HG02973 (cell line): Measurements from ENCODE around the gene PTPRN2.

Experiments
- ATAC-seq: cut with Tn5 transposase; IDR thresholded peaks from one replicate; pipeline ENCODE4 v1.9.1; 2021; ENCODE audit warnings: moderate library complexity; ENCODE audit not compliant: unreplicated experiment

Gene PTPRN2

GRCh38 chr7:157616426-157616825 lies 971.2 kb downstream of the PTPRN2 start:
- ATAC-seq, result no peak

DNA sequence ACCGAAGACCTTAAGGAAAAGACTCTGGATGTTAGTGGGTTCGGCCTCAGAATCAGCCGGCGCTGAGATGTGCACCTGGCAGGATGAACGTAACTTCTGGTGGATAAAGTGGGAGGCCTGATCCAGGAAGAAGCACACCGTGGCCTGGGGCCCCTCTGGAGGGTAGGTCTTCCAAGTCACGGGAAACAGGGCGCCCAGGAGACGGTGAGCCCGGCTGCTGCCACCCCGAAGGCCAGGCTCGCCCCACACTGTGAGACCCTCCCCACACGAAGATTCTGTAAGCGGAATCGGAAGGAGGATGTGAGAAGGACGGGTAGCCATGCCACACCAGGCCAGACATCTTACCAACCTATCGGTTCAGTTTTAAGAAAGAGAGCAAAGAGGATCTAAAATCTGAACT lies 971.8 kb downstream of the PTPRN2 start:
- no peak for ATAC-seq

GRCh38 chr7:157615101-157615817 lies 972.4 kb downstream of the PTPRN2 start:
- ATAC-seq, result no peak

DNA sequence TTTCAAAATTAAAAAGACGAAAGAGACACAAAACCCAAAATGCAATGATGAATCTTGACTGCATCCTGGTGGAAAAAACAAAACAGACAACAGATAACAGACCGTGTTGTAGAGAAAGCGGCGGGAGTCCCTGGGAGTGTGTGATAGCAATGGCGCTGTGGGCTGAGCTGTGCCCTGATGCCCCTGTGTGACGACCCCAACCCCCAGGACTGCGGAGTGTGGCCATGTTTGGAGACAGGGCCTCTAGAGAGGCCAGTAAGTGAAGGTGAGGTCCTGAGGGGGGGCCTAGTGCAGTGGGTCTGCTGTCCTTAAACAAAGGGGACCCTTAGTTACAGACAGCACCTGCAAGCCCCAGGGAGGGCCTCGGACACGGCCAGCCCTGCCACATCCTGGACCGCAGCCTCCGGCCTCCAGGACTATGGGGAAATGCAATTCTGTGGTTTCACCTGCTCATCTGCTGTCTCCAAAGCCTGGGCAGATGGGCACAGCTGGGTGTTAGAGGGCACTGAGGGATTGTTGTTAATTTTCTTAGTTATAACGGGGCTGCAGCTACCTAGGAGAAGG lies 973.1 kb downstream of the PTPRN2 start:
- no peak for ATAC-seq

- ATAC-seq, result no peak
Measured at GRCh38 chr7:157613575-157614322, 973.9 kb downstream of the PTPRN2 start.

- ATAC-seq, result peak; percentile 39
Measured at GRCh38 chr7:157612664-157613561, 974.7 kb downstream of the PTPRN2 start.

DNA sequence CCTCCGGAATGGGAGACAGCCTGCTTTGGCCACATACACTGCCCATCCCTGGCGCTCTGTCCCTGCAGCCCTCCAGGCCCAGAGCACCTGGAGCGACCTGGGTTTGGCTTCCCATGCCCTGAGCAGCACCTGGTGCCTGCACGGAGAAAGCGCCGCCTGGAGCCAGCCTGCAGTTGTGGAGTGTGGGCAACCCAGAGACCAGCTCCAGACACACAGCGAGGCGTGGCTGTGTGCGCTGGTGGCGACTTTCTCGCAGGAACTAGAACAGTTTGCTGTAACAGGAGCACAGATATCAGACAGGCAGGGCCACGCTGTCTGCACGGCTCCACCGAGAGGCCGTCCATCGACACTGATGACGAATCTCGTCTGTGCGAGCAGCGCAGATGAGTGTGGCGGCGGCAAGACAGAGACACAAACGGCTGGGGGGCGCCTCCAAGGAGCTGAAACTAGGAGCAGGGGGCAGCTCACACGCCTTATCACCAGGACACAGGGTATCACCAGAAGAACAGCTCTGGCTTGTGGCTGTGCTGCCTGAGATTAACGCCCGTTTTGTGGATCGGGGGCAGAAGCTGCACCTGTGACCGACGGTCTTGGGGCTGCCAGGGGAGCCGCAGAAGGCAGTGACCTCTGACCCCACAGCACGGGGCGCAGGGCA lies 975.5 kb downstream of the PTPRN2 start:
- ATAC-seq, result no peak

DNA sequence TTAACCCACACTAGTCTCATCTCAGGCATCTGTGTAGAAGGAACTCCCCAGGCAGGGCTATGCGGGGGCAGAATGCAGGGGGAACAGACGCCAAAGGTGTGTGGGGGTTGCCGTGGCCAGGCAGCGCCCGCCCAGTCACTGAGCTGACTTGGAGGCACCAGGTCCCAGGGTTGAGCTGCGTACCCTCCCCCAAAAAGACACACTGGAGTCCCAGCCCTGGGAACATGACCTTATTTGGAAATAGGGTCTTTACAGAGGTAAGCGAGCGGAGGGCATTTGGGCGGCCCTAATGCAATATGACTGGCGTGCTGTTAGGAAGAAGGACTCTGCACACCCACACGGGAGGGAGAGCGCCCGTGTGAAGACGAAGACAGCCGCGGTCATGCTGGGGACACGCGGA lies 976.3 kb downstream of the PTPRN2 start:
- ATAC-seq, result no peak

DNA sequence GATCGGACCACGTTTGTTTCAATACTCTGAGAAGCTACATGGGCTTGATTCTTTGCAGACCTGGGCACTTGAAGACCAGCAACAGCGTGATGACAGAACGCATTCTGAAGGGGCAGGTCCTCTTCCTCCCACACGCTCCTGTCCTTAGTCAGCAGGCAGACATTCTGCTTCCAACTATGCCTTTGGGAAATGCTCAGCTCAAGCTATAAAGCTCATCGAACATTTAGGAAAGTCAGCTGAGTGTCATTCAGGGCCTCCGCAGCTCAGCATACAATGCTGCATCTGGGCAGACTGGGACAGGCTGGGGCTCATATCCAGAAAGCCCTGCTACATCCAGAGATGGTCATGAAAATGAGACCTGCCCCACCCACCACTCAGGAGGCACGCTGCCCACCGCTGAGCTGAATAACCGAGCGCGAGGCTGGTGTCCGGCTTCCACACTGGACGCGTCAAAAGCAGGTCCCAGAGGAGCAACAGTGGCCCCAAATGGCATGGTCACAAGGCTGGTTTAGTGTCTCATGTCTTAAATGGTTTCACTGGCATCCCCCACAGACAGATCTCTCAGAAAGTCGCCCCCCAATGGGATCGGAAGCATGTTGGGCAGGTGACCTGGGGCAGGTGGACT lies 976.8 kb downstream of the PTPRN2 start:
- ATAC-seq, result no peak

DNA sequence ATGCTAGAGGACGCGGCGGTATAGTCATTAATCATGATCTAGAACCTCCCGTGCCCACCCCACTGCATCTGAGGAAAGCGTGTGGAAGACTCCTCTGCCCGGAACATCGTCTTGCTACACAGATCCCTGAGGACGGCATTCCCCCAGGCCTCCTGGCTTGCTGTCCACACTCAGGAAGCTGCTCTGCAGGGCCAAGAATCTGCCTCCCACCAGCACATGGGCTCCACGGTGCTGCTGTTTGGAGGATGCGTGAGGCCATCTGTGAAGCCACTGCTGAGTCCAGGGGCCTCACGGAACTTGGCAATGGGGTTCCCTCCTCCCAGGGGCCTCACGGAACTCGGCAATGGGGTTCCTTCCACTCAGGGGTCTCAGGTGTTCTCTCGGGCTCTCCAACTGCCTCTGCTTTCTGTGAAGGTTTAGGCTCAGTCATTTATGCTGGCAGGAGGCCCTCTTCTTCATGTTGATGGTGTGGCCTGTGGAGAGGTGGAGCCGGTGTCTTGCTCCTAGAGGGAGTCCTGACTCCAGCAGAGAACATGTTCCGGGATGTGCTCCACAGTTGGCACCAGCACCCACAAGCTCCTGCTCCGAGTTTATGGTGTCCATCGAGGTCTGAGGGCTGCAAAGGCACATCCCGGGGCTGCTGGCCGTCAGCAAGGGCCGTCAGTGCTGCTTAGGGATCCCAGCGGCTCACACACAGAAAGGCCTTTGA lies 977.5 kb downstream of the PTPRN2 start:
- ATAC-seq, result no peak

- ATAC-seq, result no peak
Measured at GRCh38 chr7:157609516-157609915, 978.1 kb downstream of the PTPRN2 start.

DNA sequence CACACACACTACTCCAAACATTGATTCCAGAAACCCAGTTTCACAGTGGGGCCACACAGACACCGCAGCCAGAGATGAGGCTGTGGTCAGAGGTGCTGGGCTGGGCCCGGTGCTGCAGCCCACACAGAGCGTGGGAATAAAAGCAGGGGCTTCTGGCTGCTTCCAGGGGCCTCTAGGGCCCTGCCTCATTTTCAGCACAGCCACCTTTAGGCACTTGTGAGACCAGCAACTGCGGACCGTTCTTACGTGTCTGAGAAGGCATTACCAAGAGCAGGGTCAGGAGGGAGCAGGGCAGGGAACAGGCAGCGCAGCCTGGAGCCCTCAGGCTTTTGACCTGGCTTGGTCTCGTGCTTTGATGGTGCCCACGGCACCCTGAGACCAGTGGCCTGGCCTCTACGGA lies 980.4 kb downstream of the PTPRN2 start:
- no peak for ATAC-seq

DNA sequence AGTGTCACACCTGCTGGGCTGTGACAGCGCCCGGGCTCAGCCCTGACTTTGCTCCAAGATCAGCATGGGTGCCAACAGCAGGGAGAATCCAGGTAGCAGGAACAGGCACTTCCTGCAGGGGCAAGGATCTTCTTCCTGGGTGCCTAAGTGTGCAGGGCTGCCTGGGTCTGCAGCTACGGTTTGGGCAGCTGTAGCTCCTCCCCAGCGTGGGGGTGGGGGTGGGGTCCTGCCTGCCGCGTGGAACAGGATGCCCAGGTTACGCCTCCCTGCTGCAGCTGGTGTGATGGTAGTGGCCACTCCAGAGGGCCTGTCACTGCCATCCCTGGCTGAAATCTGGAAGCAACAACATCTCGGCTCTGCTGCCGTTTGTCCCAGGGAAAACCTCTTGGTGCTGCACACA lies 981.5 kb downstream of the PTPRN2 start:
- ATAC-seq, result no peak

DNA sequence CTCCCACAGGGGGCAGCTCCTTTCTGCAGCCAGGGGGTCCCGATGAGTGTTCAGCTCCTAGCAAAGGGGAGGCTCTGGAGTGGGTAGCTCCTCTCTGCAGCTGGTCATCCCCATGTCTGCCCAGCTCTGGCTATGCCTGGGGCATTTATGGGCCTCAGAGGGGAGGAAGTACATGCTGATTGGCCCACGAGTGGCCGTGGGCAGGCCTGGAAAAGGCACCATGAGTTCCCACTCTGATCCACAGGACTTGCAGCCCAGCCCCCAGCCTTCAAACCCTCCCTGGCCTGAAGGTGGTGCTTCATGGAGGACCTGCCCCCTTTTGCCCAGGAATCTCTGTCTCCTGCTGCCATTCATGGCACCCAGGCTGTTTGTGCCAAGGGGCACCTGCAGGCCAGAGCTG lies 982.0 kb downstream of the PTPRN2 start:
- no peak for ATAC-seq

- ATAC-seq, result no peak
Measured at GRCh38 chr7:157604661-157605381, 982.8 kb downstream of the PTPRN2 start.

DNA sequence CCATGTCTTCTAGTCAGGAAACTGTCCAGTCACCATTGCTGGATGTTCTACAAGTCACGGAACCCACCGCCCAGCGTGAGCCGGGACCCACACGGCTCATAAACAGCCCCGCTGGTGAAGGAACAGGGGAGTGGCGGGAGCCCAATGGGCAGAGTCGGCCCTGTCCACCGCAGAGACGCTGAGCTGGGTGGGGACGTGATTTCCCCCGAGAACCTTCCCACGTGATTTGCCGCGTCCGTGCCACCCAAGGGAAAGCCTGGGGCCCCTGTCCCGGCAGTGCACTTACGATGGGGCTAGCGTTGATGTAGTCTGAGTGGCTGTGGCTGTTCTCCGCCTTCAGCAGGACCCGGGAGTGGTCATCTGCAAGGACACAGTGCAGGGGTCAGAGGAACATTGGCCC lies 983.9 kb downstream of the PTPRN2 start:
- ATAC-seq, result no peak

DNA sequence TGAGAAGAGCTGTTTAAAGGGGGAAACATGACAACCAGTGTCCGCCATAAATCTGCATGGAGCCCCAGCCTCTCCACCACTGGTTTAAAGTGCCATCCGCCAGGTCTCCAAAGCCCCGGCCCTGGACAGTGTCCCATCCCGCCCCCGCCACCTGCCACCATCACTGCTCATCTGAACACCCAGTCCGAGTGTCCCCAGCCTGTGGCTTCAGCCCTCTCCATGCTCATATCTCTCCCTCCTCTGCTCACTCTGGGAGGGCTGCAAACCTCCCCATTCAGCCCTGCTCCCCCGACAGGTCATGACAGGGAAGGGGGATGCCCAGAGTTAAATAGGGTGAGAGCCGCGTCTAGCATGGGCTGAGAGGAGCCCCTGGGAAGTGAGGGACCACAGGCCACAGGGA lies 984.6 kb downstream of the PTPRN2 start:
- ATAC-seq, result no peak

DNA sequence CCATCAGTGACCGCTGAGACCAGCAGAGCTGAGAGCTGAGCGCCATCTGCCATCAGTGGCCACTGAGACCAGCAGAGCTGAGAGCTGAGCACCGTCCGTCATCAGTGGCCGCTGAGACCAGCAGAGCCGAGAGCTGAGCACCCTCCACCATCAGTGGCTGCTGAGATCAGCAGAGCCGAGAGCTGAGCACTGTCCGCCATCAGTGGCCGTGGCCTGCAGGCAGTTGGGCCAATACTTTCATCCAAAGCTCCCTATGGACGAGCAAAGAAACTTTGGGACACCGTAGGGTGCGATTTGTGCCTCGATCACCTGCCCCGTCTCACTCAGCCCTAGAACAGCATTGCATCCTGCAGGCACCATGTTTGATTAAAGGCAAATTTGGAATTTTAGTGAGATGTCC lies 985.0 kb downstream of the PTPRN2 start:
- no peak for ATAC-seq

GRCh38 chr7:157602156-157602555 lies 985.5 kb downstream of the PTPRN2 start:
- ATAC-seq, result no peak
